HG03280 (cell line): ENCODE measurements around the gene COBL.

Experiments
- ATAC-seq: cut with Tn5 transposase; IDR thresholded peaks from one replicate; pipeline ENCODE4 v1.9.1; 2021; ENCODE audit warnings: mild to moderate bottlenecking, moderate library complexity; ENCODE audit not compliant: unreplicated experiment

Gene COBL

DNA sequence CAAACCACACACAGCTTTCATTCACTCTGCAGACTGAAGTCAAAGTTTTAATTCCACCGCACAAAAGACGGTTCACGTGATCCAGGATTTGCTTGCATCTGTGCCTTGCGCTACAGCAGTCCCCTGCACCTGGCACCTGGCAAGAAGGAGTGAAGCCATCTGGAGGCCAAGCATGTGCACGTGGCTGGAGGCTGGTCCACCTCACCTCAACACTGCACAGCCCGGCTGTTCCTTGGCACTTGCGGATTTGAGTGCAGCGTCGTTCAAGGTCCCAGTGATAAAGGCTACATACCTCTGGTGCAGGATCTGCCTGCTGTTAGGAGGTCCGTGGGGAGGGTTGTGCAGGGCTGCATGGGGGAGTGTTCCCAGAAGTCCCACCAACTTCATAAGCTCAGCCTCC lies 285.4 kb downstream of the COBL start:
- no peak for ATAC-seq

DNA sequence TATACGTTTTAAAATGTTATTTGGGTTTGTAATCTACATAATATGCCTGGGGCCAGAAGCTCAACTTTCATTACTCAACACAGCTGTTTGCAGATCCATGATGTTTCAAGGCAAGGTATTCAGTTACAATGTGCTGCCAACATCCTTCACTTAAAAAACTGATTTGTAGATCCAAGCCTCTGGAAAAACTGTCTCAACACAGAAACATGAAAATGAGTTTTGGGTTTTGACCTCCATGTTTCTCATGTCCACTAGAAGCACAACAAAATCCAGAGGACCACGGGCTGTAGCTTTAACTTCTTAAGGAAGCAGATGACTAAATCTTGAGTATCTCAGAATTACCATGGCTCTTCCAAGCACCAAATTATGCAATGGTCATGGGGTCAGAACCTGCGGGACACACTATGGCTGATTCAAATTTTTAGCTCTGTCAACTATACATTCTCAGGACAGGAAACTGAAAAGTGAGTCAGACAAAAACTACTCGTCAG lies 286.9 kb downstream of the COBL start:
- no peak for ATAC-seq

DNA sequence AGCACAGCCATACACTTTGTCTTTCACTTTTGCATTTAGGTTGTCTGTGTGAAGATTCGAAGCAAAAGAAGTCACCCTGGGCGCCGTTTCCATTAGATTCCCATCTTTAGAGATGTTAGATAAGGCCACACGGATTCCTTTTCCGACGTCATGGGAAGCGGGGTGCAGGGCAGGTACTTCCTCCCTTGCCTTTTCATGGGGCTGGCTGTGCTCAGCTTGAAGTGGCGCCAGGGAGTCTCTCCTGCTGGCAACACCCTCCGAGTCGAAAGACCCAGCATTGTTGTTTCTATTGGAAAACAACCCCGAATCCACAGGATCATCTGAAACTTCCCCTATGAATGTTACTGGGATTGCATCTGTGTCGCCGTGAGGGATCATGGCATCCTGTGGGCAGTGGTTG lies 287.5 kb downstream of the COBL start:
- no peak for ATAC-seq

DNA sequence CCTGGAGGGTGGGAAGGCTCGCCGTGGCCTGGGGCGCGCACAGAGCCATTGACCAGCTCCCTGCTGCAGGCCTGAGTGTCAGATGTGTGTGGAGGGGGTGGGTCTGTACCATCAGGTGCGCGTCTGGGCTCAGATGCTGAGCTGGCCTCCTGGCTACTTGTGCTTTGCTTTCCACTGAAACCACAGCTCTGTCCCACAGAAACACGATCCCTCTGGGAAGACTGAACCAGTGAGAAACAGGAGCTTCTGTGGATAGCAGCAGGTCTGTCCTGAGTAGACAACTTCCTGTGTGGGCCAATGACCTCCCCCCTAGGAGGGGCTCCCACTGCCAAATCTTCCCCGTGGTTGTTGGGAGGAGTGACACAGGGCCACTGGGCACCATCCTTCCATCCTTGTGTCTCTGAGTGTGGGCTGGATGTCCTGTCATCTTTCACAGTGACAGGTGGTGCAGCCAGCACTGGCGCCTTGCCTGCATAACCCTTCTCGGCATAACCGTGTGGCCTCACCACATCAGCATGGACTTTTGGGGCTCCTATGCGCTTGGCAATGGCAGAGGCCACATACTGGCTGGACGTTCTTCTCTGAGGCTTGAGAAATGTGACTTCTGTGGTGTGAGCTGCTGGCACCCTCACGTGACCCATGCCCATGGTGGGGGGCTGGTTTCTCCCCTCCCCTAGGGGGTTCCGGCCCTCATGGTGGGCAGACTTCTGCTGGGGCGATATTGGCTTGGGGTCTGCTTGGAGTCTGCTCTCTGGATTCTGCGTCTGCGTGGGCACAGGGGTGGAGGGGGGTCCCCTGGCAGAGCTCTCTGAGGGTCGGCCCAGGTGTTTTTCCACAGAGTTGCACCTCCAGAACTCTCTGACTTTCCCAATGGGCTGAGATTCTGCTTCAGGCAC lies 288.4 kb downstream of the COBL start:
- no peak for ATAC-seq

DNA sequence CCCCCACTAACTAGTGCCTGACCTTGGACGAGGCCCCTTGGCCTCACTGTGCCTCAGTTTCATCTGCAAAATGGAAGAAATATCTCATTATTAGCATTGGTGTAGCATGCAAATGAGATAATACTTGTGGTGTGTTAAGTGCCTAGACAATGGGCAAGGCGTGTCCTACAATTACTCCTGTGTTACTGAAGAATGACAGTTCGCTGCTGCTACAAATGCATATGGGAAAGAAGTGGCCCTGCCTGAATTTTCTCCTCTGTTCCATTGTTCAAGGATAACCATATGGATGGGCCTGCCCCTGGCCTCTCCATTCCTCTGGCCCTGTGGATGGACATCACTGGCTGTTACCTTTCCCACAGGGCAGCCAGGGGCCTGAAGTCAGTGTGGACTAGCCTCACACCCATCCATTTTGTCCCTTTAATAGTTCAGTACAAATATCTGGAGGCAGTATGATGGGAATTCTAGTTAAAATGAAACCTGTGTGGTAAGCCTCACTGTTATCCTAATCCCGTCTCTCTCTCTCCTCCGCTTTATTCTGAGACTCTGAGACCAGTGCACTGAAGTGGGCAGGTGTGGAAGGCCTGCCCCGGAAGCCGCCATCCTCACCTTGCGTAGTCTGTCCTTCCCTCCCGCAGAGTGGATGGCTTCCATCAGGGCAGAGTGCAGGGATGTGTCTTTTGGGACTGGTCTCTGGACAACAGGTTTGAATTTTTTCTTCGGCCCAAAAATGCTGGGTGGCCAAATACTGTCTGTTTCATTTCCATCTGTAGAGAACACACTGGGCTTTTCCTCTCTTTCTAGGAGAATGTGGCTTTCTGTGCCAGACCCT lies 289.3 kb downstream of the COBL start:
- ATAC-seq = no peak

DNA sequence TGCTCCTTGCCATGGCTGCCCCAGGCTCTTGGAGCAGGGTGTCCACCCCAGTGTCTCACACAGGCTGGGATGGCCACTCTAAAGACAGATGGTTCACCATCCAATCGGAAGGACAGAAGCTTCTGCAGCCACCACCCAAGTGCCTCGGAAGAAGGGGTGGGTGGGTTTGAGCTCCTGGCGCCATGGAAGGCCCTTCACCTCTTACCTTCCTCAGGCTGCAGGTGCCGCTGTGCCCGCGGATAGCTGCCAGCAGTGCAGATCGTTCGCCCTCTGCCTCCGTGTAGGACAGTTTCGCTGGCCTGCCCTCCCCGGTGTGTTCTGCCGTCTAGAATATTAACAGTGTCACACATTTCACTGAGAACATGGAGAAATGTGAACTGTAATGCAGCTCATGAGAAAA lies 290.3 kb downstream of the COBL start:
- ATAC-seq = no peak

DNA sequence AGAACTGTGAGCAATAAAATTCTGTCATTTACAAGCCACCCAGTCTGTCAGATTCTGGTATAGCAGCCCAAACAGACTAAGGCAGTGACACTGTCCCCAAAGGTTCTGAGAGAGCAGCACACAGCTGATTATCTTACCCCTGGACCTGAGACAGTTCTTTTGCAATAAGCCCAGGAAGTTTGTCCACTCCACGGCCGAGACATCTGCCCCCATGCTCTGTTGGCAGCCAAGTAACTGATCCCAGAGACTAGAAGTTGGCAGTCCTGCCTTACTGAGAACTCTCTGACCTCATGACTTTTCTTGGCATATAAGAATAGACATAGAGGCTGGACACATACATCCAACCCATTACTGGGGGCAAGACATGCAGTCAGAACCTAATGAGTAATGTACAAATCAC lies 290.9 kb downstream of the COBL start:
- ATAC-seq = no peak

DNA sequence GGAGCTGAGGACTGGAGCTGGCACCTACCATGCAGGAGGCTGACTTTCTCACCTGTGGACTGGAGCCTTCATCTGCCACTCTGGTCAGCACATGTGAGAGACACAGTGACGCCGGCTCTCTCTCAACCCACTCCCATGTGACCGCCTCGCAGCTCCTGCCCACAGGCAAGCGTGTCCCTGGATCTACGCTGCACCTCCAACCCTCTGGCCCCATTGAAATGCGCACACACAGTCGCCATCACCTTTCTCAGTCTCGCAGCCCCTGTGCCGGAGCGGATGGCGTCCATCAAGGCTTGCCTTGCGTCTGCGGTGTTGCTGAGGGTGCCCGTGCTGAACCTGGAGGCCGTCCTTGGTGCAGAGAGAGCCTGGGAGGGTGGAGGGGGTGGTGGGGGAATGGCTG lies 291.7 kb downstream of the COBL start:
- no peak for ATAC-seq

DNA sequence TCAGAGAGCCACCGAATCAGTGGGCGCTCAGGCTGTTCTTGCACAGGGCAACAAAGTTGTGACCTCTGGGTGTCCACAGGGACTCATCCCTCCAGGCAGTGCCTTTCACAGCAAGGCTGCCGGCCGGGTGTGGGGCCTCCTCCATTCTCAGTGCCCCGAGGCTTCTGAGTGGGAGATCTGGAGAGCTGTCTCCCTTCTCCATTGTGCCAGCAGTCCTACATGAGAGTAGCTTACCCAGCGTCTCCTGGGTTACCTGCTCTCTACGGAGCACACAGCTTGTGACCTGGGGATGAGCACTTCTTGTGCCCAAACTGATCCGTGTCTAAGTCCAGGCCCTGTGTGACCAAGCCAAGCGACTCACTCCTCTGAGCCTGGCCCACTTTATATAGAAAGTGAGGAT lies 293.1 kb downstream of the COBL start:
- ATAC-seq = no peak

DNA sequence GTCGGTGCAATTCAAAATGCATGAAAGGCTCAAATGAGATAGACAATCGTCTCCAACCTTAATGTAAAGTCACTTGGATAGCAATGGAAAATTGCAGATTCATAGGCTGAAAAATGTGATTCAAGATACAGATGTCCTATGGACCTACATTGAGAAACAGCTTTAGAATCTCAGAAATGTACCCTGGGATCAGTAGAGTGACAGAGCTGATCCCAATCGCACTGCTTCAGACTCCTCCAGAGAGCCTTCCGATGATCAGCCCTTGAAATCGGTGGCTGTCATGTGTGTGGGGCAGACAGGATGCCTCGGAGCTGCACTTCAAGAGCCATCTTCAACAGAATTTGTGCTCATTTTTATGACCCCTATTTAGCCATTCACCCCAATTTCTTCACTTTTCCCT lies 293.8 kb downstream of the COBL start:
- ATAC-seq = no peak

DNA sequence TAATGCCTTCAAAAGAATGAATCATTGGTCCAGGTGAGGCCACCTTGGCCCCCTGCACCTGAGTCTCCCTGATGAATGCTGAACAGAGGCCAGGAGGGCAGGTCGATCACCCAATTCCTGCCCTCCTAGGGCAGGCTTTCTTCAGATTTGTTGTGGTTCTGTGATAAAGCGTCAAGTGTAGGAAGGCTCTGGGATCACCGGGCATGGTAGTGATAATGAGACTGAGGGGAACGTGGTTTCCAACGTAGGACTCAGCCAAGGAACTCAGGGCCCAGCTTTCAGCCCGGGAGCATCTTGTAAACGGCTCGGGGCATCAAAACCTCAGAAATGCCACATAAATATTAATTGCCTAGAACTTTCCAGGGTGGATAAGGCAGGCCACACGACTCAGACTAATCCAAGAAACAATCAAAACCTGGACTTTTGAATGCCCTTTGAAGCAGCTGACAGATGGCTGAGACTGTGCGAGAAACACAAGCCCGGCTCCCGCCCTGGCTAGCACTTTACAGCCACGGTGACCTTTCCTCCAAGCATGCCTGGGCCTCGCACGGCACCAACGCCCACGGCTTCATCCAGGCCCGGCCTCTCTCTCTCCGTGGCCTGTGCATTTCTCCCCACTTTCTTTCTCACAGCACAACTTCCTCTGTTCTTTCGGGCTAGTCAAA lies 294.6 kb downstream of the COBL start:
- ATAC-seq = no peak

DNA sequence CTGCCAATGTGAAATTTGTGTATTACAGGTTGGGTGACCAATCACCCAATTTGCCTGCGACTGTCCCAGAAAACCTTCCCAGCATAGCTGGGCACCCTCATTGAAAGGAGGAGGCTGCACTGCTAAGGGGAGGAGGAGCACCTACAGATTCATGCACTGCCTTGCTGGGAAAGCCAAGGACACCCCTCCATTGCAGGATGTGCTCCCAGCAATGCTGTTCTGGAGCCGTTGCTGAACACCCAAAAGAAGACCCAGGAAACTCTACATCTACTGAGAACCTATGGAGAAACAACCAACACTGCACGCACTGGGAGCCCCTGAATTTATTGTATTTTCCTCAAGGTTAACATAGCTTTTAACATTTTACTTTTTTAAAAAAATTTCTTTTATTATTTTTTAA lies 295.7 kb downstream of the COBL start:
- ATAC-seq = no peak

DNA sequence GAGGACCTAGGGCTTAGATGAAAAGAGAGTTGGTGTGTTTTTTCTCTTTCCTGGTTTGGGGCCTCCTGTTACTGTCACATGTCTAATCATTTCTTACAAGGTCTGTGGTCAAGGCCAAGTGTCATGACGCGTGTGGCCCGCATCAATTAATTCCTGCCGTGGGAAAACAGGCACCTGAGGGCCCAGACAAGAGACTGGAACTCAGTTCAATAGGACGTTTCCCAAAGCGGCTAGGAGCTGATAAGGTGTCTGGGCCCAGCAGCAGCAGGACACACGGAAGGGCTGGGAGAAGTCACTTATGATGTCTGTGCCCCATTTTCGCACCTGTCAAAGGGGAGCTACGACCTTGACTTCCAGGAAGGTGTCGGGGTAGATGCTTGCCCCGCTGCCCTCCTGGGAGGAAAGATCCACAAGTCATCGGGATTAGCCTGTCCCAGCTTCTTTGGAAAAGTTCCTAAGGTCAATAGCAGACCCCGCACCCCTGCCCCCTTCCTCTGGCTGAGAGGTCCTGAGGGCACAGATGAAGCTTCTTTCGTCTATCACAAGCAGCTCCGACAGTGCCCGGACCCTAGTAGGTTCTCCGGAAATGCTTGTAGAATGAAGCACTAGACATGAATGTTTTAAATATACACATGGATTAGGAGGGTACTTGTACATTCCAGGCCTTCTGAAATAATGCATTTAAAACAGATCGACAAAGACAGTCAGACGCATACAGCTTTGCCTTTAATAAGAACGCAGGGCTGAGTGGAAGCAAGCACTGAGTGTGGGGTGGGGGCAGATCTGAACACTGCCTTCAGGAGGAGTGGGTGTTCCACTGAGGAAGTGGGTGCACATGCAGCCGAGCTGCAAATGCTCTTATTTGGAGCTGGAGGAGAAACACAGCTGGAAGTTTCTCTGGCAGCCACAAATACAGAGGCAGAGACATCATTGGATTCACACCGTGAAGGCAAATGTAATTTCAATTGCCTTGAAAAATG lies 296.4 kb downstream of the COBL start:
- ATAC-seq = no peak

DNA sequence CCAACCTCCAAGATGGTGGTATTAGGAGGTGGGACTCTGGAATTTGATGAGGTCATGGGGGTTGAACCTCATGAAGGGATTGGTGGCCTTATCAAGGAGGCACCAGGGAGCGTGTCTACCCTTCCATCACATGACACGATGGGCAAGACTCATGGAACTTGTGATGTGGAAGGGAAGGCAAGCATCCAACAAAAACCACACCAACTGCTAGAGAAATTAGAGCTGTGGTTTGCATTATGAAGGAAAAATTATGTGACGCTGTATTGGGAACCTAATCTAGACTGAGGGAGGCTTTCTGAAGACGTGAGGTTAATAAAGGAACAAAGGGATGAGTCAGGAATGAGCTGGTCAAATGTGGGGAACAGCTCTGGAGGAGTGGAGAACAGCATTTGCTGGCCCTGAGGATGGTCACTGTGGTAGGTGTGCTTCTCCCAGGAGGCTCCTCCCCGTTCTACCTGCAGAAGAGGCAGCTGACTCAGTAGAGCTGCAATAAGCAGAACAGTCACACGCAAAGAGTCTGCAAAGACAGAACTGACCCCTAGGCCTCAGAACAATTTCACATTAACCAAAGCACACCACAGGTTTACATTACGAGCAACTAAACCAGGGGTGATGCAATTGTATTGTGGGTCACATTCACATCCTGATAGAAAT lies 297.3 kb downstream of the COBL start:
- no peak for ATAC-seq

DNA sequence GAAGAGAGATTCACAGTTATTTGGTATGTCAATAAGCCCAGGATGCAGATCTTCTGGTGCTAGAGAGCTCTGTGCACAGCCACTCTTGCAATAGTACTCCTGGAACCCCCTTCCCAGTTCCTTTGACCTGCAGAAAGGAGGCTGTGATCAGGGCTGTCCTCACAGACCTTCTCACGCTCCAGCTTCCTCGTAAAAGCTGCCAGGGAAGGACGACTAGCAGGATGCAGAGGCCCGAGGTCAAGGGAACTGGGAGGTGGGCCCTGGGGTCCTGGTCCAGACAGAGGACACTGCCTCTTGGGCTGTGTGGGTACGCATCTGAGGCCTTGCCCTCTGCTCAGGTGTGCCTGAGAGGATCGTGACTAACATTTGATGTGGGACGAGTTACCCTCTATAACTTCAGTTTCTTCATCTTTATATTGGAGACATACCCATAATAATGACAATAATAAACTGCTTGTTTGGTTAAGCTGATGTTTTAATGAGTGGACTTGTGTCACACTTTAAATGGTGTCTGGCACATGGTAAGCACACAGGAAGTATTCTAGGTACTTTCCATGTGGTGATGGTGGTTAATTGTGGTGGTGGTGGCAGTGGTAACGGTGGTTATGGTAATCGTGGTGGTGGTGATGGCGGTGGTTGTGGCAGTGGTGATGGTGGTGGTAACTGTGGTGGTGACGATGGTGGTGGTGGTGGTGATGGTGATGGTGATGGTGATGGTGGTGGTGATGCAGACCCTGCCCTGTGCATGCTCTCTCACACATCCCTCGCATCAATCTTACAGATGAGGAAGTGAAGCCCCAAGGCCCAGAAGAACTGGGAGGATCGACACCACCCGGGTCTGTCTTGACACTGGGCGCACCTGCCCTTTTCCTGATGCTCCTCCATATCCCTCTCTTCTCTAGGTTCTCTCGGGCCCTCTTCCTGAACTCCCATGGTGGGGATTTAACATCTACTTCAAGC lies 298.8 kb downstream of the COBL start:
- no peak for ATAC-seq

DNA sequence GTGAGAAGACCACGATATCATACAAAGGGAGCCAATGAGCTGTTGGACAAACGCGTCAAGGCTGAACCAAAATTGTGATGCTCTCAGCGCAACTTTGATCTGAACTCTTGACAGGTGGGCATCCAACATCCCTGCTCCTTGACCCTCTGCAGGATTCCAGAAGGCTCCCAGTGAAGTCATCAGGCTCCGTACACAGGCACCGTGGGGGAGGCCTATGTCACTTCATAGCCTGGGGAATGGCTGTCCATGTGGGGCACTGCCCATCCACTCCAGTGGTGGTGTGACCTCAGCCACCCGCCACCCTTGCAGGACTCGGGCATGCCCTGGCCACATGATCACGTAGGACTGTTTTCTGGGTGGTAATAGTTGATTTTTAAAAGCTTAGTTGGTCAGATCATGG lies 300.1 kb downstream of the COBL start:
- no peak for ATAC-seq

DNA sequence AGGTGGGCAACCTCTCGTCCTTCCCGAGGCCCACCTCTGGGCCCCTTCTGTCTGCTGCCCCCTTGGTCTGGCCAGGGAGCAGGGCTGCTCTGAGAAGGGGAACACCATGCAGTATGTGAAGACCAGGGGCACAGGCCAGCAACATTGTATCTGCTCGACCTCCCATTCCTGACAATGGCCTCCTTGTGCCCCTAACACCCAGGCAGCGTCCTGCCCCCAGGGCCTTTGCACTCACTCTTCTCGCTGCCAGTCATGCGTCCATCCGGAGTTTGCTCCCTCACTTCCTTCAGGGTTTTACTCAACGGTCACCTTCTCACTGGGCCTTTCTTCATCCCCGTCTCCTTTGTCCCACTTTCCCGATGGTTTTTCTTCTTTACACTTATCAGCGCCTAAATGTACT lies 301.0 kb downstream of the COBL start:
- ATAC-seq = no peak

DNA sequence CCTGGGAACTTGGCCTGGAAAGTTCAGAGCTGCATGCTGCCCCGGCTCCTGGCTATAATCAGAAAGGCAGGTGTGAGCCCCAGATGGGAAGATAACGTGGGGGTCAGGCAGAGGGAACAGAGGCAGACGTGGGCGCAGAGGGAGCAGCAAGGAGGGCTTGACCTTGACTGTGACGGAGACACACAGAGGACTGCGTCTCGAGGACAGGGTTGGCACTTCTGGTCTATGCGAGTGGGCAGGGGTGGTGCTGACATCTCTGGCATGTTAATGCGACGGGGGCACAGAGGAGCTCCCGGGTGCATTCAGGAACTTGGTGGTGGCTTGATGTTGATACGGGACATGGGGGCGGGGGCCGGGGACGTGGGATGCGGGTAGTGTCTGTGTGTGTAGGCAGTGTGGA lies 301.8 kb downstream of the COBL start:
- ATAC-seq = no peak
